Neural cell (in vitro differentiated cells): ENCODE data around the gene TRIM40.

Experiments used
- POLR2AphosphoS5 ChIP-seq: IDR thresholded peaks from 2 replicates; pipeline ENCODE4 v1.6.1; 2012
- TAF1 ChIP-seq: IDR thresholded peaks from 2 replicates; pipeline ENCODE4 v1.6.1; 2012; ENCODE audit warnings: low read depth
- TF ChIP-seq, protein P1 (sequence below): fragments of 450-650 bp; IDR thresholded peaks from 2 replicates; pipeline ENCODE4 v1.5.1; 2014; ENCODE audit warnings: antibody characterized with exemption, mild to moderate bottlenecking, moderate library complexity; ENCODE audit not compliant: poor library complexity, severe bottlenecking
- TF ChIP-seq, protein P2 (sequence below): IDR thresholded peaks from 2 replicates; pipeline ENCODE4 v1.6.1; 2012; ENCODE audit warnings: borderline replicate concordance

DNA sequence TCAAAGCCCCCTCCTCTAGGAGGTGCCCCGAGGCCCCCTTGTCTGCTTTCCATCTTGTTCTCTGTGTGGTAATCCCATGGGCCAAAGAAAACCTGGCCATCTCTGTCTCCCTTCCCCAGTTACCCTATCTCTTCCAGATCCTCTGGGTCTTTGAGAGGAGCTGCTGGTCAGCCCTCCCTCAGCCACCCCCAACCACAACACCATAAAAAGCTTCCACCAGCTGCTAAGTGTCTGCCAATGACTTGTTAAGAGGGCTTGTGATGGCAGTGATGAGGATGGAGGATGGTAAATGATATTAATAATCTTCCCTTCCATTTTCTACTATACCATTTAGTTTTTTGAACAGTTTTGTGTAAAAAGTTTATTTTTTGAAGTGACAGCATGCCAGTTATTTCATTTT is 60.0 kb downstream of the TRIM40 start:
- no peak for TF ChIP-seq POLR2AphosphoS5
- TF ChIP-seq, protein P1, sequence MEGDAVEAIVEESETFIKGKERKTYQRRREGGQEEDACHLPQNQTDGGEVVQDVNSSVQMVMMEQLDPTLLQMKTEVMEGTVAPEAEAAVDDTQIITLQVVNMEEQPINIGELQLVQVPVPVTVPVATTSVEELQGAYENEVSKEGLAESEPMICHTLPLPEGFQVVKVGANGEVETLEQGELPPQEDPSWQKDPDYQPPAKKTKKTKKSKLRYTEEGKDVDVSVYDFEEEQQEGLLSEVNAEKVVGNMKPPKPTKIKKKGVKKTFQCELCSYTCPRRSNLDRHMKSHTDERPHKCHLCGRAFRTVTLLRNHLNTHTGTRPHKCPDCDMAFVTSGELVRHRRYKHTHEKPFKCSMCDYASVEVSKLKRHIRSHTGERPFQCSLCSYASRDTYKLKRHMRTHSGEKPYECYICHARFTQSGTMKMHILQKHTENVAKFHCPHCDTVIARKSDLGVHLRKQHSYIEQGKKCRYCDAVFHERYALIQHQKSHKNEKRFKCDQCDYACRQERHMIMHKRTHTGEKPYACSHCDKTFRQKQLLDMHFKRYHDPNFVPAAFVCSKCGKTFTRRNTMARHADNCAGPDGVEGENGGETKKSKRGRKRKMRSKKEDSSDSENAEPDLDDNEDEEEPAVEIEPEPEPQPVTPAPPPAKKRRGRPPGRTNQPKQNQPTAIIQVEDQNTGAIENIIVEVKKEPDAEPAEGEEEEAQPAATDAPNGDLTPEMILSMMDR = no peak
- TF ChIP-seq, protein P2, sequence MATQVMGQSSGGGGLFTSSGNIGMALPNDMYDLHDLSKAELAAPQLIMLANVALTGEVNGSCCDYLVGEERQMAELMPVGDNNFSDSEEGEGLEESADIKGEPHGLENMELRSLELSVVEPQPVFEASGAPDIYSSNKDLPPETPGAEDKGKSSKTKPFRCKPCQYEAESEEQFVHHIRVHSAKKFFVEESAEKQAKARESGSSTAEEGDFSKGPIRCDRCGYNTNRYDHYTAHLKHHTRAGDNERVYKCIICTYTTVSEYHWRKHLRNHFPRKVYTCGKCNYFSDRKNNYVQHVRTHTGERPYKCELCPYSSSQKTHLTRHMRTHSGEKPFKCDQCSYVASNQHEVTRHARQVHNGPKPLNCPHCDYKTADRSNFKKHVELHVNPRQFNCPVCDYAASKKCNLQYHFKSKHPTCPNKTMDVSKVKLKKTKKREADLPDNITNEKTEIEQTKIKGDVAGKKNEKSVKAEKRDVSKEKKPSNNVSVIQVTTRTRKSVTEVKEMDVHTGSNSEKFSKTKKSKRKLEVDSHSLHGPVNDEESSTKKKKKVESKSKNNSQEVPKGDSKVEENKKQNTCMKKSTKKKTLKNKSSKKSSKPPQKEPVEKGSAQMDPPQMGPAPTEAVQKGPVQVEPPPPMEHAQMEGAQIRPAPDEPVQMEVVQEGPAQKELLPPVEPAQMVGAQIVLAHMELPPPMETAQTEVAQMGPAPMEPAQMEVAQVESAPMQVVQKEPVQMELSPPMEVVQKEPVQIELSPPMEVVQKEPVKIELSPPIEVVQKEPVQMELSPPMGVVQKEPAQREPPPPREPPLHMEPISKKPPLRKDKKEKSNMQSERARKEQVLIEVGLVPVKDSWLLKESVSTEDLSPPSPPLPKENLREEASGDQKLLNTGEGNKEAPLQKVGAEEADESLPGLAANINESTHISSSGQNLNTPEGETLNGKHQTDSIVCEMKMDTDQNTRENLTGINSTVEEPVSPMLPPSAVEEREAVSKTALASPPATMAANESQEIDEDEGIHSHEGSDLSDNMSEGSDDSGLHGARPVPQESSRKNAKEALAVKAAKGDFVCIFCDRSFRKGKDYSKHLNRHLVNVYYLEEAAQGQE = no peak
- no peak for TF ChIP-seq TAF1
